IPS DF 4.7 (cell line): ENCODE data around the gene ZBTB7C.

Experiments
- DNase-seq: peaks from one replicate; pipeline ENCODE4 v3.0.0-alpha.2; 2013; ENCODE audit warnings: low spot score; ENCODE audit errors: extremely low read depth

Gene ZBTB7C

DNA sequence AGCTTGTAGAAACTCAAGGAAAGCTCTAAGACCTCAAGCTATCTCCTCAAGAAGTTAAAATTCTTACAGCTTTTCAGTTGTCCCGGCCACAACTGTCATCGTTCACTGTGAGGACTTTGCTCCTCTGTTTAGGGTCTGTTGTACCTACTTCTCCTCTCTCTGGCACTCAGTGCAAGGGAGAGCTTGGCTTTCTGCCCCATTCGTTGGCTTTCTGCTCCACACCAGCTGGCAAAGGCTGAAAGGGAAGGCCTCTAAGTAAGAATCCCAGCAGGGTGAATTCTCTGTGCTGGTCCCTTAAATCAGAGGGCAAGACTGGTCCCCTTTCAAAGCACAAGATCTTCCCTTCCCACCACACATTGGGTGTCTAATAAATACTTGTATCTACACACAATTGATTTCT is 17.3 kb downstream of the ZBTB7C start:
- no peak for DNase-seq

DNA sequence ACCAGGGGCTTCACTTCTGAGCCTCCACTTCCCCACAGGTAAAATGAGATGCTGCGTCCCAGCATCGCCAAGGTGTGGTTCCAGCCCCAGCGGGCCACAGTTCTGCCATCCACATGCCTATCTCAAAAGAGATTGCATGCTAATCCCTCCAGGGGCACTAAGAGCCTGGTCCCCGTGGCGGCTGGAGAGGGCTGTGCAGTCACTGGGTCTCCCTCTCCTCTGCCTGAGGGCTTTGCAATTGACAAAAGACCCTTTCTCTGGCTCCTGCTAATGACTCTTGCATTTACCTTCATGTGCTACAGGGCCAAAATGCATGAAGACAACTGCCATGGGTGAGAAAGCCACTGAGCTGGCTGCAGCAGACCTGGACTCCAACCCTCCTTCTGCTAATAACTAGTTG is 18.5 kb downstream of the ZBTB7C start:
- DNase-seq: no peak

DNA sequence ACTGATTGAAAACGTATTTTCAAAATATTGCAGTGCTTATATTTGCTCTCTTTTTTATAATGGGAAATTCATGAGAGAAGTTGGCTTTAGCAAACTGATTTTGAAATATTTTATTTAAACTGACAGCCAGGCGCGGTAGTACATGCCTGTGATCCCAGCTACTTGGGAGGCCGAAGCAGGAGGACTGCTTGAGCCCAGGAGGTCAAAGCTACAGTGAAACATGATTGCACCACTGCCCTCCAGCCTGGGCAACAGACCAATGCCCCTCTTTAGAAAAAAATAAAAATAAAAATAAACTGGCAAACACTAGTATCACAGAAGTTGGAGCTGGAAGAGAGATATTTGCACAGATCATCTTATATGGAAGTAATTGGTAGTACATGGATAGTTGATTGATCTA is 20.7 kb downstream of the ZBTB7C start:
- no peak for DNase-seq

DNA sequence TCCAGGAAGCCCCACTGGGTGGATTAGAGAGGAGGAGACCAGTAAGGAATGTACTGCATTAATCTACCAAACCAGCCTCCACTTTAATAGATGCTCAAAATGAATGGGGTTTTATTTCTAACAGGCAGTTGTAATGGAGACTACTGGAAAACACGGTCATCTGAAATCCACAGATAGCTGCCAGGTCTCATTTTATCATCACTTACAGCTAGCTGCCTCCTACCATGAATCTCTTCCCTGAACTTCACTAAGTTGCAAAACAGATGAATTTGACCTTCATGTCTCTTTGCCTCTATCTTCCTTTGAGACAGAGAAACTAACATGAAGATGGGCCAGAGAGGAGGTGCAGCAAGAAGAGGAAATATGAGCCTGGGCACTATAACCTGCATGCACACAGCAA is 21.9 kb downstream of the ZBTB7C start:
- DNase-seq: no peak

DNA sequence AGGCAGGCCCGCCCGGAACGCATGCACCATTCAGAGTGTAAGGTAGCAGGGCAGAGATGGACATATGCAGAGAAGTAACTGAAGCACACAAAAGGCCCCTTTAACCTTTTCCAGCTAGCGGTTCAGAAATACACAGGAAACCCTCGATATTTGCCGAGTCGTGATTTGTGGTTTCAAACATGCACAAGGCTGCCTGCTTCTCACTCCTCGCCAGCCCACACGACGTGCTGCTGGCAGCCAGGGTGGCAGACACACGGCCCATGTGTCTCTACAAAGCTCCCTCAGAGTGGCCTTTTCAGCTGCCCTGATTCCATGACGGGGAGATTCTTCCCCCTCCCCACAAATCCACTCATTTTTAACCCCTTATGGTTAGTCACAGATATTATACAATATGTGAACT is 23.6 kb downstream of the ZBTB7C start:
- no peak for DNase-seq

DNA sequence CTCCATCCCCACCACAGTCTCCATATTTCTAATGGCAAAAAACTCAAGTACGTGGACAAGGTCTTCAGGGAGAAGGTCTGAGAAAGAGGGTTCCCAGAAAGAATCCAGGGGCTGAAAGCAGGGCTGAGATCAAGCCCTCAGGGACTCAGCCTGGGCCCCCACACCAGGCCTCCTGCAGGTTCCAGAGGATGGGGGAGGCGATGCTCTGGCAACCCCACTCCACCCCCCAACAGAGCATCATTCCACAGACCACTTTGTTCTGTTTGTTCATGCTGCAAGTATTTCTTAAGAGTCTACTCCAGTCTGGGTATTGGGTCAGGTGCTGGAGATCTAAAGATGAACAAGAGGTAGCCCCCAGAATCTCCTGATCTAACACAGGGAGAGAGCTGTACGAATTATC is 32.2 kb downstream of the ZBTB7C start:
- DNase-seq: no peak

DNA sequence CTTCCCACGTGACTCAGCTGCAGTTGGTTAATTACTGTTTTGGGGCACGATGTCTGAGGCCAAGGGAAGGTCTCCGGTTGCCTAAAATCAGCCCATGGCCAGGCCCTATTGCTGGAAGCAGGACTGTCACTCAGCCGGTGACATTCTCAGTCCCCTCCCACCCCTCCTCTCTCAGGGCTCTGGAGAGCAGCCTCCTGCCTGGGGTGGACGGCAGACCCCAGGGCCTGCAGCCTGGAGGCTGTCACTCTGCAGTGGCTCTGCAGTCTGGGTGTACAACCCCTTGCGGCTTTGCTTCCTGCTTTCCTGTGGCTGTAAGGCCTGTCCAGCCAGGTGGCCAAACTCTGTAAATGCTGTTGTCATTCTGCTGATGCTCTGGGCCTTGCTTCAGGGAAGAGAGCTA is 32.8 kb downstream of the ZBTB7C start:
- DNase-seq: no peak

DNA sequence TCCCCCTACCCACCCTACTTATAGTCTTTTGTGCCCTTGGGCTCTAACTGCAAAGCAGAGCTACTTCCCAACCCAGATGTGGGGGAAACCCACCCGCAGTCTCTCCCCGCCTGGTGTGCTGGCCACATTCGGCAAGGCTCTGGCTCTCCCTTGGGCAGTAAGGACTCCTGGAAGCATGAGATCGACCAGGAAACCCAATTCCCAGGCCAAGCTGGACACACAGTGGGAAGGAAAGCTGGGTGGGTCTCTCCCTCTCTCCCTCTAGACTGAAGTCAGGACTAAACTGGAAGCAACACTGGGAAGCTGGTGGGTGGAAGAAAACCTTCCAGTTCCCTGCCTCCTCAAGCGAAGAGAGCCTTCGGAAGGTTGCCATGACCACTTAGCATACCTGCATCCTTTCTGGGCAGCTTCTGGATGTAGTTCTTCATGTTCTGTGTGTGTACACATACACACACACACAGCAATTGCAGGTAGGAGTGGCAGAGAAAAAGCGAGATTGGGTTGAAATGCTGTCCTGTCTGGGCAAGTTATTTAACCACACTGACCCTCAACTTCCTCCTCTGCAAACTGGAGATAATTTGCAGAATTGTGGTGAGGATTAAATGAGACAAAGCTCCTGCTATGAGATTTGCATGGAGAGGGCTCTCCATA is 33.9 kb downstream of the ZBTB7C start:
- DNase-seq: no peak

DNA sequence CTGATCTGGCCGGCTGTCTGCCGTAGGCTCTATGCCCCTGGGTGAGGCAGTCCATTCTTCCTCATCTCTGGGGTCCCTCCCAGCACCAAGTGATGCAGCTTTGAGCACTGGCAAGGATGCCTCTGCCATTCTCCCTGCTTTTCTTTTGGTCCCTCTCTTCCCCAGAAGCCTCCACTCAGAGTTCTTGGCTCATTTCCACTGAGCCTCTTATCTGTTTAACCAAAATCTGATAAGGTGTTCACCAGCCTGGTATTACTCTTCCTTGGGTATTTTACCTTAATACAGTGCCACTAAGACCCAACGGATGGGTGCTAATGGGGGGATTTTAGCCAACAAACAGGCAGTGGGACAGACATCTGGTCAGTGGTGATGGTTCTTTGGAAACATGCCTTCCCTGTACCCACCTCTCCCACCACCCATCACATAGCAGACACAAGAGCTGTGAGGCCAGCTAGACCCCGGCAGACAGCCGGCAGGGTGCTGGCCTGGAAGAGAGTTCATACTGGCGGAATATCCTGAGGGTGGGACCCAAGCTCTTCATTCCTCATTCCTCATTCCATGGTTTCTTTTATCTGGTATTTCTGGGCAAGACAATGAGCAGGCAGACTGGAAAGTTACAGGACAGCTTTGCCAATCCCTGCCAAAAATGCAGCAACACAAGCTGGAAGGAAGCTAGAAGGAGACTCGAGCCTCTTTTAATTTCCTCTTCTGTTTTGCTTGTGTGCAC is 34.6 kb downstream of the ZBTB7C start:
- DNase-seq: no peak

DNA sequence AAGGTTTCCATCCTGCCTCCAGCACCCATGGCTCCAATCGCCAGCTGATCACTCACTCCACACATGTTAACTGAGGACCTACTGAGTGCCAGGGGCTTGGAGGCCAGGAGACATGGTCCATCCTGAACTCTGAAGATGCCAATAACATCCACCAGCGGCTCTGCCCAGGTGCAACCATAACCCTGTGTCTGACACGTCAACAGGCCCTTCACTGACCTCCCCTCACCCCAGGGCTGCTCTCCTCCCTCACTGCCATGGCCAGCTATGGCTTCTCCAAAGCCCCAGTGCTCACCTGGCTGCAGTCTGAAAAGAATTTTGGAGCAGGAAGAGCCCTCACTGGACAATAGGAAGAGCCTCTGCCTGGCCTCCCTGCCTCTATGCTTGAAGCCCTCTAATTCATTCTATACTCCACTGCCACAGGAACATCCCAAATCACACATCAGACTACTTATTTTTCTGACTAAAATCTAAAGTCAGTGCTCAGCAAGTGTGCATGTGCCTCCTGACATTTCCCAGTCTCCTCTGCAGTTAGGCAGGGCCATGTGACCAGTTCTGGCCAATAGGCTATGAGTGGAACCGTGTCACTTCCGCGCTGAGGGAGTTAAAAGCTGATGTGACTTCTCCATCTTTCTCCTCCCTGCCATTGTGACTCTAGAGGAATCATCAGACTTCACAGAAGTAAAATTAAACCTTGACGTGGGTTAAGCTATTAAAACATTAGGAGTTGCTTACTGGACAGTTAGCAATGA is 37.2 kb downstream of the ZBTB7C start:
- no peak for DNase-seq

DNA sequence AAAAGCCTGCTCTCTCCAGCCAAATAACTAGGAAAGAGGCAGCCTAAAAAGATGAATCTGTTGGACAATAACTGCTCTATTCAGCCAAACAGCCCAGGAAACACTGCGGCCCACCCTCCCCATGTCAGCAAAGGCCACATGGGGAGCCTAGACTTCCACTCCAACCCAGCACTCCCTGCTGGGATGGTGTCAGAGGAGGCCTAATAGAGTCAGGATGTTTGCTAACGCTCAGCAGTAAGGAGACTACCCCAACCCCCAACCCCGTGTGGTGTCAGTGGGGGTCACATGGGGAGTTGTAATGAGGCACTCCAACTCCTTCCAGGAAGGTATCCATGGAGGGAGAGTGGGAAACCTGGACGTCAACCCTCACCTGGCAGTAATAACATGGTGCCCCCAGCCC is 41.6 kb downstream of the ZBTB7C start:
- DNase-seq: no peak

DNA sequence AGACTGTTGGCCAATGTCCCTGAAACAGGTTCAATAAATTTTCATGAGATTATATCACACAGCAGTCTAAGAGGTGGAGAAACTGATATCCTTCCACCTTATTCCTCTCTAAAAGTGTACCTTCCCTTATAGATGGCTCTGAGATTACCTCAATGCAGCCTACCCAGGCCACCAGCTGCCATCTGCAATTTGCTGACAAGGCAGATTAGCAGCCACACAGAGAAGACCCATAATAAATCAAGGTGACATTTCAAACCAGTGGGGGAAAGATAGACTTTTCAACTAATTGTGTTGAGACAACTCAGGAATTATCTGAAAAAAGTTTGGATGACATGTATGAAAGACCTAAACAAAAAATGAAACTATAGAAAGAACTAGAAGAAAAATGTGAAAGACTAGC is 43.2 kb downstream of the ZBTB7C start:
- no peak for DNase-seq

DNA sequence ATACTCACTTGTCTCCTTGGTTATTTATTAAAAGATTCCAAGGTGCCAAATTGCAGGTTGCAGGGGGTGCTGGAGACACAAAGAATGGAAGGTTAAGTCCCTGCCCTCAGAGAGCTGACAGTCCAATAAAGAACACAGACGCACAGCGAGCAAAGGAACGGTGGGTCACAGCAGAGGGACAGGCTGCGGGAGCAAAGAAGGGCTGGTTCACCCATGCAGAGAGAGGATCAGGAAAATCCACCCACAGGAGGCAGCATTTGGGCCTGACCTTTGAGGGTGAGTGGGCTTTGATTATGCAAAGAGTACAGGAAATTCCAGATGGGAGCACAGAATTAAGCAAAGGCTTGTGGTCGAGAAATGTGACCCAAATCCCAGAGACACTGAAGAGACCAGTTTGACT is 45.0 kb downstream of the ZBTB7C start:
- DNase-seq: no peak

DNA sequence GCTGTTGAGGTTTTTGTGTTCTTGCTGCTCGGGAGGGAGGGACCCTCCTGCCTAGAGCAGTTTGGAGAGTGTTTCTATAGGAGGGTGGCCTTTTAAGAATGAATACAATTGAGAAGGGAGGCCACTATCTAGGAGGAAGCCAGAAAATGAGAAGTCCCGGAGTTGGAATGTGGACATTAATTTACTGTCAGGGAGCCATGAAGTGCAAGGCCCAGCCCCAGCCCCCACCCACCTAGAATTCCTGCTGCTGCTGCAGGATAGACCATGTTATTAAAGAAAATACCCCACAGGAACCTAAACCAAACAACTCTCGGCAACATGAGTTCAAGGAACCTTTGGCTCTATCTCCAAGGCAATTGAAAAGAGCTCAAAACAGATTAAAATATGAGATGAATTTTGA is 46.0 kb downstream of the ZBTB7C start:
- DNase-seq: no peak

DNA sequence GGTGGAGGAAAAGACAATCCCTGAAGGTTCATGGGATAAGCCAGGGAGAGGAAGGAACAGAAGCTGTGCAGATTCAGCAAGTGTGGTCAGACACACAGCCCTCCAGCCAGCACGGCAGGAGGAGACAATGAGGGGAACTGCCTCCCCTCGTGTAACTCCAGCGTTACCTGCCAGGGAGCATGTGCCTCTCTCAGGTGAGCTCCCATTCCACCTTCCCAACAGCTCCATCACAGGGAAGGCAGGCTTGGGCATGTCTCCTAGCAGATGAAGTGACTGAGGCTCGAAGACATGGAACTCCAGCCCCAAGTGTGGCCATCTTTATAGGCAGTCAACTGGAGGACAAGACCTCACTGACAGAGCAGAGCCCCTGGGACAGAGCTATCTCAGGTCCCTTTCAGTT is 47.4 kb downstream of the ZBTB7C start:
- no peak for DNase-seq

DNA sequence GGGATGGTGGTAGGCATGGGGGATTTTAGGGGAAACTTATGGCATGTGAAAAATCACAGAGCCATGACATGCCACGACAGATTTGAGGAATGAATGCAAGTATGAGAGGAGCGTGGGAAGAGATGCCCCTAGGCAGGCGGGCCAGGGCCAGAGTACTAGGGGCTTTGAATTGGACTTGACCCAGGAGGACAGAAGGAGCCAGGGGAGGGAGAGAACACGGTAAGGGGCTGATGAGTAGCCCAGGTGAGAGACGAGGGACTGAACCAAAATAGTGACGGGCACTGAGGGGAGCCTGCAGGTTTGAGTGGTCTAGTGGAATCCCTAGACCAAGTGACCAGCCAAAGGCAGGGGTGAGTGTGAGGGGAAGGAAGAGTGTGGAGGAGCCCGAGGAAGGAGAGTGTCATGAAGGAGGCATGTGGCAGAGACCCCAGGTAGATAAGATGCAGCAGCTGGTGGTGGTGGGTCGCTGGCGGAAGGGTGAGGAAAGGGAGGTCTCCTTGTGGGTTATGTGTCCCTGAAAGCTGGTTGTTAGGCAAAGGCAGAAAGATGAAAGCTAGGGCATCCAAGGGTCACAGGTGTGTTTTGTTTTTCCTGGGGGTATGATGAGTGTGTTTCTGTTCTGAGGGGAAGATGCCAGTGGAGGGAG is 48.7 kb downstream of the ZBTB7C start:
- DNase-seq: no peak

DNA sequence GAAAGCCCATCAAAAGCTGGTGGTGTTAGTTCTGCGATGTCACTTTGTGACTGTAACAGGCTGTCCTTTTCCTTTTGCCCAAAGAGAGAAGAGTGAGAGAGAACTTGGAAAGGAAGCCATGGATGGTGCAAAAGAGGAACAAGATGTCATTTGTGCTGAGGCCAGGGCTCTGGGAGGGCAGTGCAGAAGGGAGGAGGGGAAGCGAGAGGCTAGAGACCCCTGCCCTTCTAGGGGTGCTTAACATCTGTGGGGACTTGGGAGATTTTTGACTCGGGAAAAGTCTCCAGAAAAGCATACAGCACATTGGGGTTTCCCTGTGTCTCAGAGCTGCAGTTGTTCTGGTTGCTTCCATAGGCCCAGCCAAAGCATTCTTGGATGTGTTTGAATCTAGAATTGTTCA is 49.6 kb downstream of the ZBTB7C start:
- DNase-seq: no peak

DNA sequence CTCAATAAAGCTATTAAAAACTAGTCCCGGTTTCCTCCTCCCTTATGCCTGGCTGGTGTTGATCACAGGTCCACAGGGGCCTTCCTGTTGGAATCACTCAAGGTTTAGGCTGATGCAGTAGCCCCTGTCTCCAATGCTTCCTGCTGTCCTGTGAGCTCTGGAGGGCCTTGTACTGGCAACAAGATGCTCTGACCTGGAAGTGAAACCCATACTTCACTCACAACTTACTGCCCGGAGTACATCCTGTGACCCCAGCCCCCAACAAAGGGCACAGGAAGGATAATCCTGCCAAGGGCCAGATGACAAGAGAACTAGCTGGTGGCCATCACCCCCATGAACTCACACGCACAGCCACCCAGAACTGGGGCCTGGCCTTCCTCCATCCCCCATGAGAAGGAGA is 50.3 kb downstream of the ZBTB7C start:
- DNase-seq: no peak

DNA sequence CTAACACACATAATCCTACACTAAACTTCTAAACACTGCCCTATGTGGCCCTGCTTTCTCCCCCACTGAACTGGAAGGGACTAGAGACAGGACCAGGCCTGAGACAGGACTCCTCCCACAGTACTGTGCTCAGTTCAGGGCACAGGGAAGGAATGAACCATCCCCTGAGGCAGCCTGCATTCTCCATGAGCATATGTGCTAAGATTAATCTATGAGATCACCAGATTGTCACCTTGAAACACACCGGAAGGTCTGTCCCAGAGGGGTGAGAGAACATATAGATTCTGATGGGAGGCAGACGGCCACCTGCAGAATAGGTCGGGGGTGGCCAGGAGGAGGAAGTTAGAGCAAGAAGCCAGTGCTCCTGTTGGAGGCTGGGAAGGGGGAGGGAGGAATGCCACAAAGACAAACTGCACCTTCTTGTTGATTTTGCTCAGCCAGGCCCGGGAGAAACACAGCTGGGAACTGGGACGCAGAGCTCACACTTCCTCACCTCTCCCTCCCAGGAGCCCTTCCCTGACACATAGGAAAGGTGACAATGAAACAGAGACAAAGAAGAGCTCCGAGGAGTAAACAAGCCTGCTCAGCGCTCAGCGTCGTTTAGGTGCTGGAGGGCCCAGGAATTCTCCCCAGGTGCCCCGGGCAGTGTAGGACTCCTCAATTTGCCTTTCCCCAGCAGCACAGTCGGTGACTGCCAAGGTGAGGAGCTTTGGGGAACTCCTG is 52.1 kb downstream of the ZBTB7C start:
- DNase-seq: no peak

DNA sequence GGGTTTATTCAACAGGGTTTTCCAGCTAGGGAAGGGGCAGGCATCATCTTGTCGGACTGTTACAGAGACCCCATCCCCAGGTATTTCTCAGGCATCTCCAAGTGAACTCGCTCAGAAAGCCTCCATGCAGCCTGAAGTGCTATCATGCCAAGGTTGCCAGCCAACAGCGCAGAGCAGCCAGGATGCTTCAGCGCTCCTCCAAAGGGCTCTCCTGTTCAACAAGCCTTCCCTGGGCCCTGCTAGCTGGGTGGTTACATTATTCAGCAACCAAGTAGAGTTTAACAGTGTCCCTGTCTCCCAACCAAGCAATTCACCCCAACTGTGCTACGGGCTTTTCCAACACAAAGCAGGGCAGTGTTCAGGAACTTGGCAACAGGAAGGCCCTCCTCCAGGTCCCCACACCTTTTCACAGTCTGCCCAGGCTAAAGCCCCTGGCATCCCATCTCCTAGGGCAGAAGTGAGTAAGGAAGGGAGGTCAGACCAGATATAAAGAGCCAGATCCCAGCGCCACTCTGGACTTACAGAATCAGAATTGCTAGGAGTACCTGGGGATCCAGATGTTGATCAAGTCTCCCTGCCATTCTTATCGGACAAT is 52.9 kb downstream of the ZBTB7C start:
- no peak for DNase-seq
